ENCODE data around the gene MBOAT2.

MBOAT2 gene

GRCh38 chr2:8980096-8980495, 23.4 kb downstream of the MBOAT2 start:
- no peak for TF ChIP-seq EZH2phosphoT487 (IDR thresholded peaks at IDR 0.05; ENCODE audit: borderline replicate concordance)
- TF ChIP-seq, protein P1, sequence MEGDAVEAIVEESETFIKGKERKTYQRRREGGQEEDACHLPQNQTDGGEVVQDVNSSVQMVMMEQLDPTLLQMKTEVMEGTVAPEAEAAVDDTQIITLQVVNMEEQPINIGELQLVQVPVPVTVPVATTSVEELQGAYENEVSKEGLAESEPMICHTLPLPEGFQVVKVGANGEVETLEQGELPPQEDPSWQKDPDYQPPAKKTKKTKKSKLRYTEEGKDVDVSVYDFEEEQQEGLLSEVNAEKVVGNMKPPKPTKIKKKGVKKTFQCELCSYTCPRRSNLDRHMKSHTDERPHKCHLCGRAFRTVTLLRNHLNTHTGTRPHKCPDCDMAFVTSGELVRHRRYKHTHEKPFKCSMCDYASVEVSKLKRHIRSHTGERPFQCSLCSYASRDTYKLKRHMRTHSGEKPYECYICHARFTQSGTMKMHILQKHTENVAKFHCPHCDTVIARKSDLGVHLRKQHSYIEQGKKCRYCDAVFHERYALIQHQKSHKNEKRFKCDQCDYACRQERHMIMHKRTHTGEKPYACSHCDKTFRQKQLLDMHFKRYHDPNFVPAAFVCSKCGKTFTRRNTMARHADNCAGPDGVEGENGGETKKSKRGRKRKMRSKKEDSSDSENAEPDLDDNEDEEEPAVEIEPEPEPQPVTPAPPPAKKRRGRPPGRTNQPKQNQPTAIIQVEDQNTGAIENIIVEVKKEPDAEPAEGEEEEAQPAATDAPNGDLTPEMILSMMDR (conservative IDR thresholded peaks at IDR 0.05; ENCODE audit: low read length): no peak
- no peaks in the 10 kb centered on the region for H3F3A ChIP-seq (ENCODE audit: low read depth)
- peaks cover 66% of the 10 kb centered on the region for H3K79me2 ChIP-seq (ENCODE audit: insufficient read depth, low read length)
- H3K9me3 ChIP-seq (ENCODE audit: insufficient read depth, low read depth, low read length): no peaks in the 10 kb centered on the region
- H2AFZ ChIP-seq (ENCODE audit: low read length): no peak overlapping the region
- H3K9ac ChIP-seq (ENCODE audit: low read depth, low read length, poor library complexity, severe bottlenecking): no peak overlapping the region
- no peaks in the 10 kb centered on the region for H3K36me3 ChIP-seq (ENCODE audit: insufficient read depth, low read length)
- no peak overlapping the region for H3K4me3 ChIP-seq (ENCODE audit: low read length, poor library complexity, severe bottlenecking)
- no peaks in the 10 kb centered on the region for H3K9me2 ChIP-seq (replicated peaks; ENCODE audit: low read depth, low read length)
- H4K20me1 ChIP-seq (ENCODE audit: insufficient read depth, low read length, poor library complexity, severe bottlenecking): peaks cover 5% of the 10 kb centered on the region
- H3K4me1 ChIP-seq (ENCODE audit: insufficient read depth, low read length, poor library complexity, severe bottlenecking): peaks cover 31% of the 10 kb centered on the region
- H3K27me3 ChIP-seq (ENCODE audit: insufficient read depth, low read length, poor library complexity, severe bottlenecking): no peaks in the 10 kb centered on the region
- H3K4me2 ChIP-seq (ENCODE audit: low read depth, low read length, poor library complexity, severe bottlenecking): no peak overlapping the region

DNA sequence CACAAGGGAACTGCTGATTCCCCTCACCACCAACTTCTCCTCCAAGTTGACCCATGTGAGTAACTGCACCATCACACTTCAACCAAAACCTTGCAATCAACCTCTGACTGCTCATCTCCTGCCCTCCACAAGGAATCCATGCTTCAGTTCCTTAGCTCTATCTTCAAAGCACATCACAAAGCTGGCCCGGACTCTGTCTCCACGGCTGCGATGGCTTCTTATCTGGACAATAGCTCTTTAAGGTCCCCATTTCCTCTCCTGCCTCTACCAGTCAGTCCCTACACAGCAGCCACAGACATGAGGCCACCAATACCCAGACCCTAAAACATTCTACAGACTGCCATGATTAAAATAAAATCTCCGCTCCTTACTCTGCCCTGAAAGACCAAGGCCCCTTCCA, 25.7 kb downstream of the MBOAT2 start:
- Histone ChIP-seq H3K36me3 (ENCODE audit: insufficient read depth, low read length) (no peaks in the 10 kb centered on the region), H3F3A (ENCODE audit: low read depth) (no peaks in the 10 kb centered on the region), H3K9me3 (ENCODE audit: insufficient read depth, low read depth, low read length) (no peaks in the 10 kb centered on the region), H3K4me3 (ENCODE audit: low read length, poor library complexity, severe bottlenecking) (no peak overlapping the region), H2AFZ (ENCODE audit: low read length) (no peak overlapping the region), H3K4me2 (ENCODE audit: low read depth, low read length, poor library complexity, severe bottlenecking) (no peak overlapping the region), H3K9me2 (replicated peaks; ENCODE audit: low read depth, low read length) (no peaks in the 10 kb centered on the region), H3K9ac (ENCODE audit: low read depth, low read length, poor library complexity, severe bottlenecking) (no peak overlapping the region), H3K4me1 (ENCODE audit: insufficient read depth, low read length, poor library complexity, severe bottlenecking) (peaks cover 18% of the 10 kb centered on the region), H3K79me2 (ENCODE audit: insufficient read depth, low read length) (peaks cover 76% of the 10 kb centered on the region), H3K27me3 (ENCODE audit: insufficient read depth, low read length, poor library complexity, severe bottlenecking) (no peaks in the 10 kb centered on the region), H4K20me1 (ENCODE audit: insufficient read depth, low read length, poor library complexity, severe bottlenecking) (peaks cover 5% of the 10 kb centered on the region)
- no peak for TF ChIP-seq EZH2phosphoT487 (IDR thresholded peaks at IDR 0.05; ENCODE audit: borderline replicate concordance)
- TF ChIP-seq, protein P1 (conservative IDR thresholded peaks at IDR 0.05; ENCODE audit: low read length): no peak

GRCh38 chr2:8976442-8977259, 26.8 kb downstream of the MBOAT2 start:
- no peaks in the 10 kb centered on the region for H3F3A ChIP-seq (ENCODE audit: low read depth)
- H3K4me2 ChIP-seq (ENCODE audit: low read depth, low read length, poor library complexity, severe bottlenecking): peak overlapping the region; percentile 22
- H3K27me3 ChIP-seq (ENCODE audit: insufficient read depth, low read length, poor library complexity, severe bottlenecking): no peaks in the 10 kb centered on the region
- H3K79me2 ChIP-seq (ENCODE audit: insufficient read depth, low read length): peaks cover 65% of the 10 kb centered on the region
- TF ChIP-seq, protein P1 (conservative IDR thresholded peaks at IDR 0.05; ENCODE audit: low read length): no peak
- TF ChIP-seq EZH2phosphoT487 (IDR thresholded peaks at IDR 0.05; ENCODE audit: borderline replicate concordance): no peak
- no peaks in the 10 kb centered on the region for H3K36me3 ChIP-seq (ENCODE audit: insufficient read depth, low read length)
- H3K9me2 ChIP-seq (replicated peaks; ENCODE audit: low read depth, low read length): no peaks in the 10 kb centered on the region
- H3K9ac ChIP-seq (ENCODE audit: low read depth, low read length, poor library complexity, severe bottlenecking): no peak overlapping the region
- no peaks in the 10 kb centered on the region for H3K9me3 ChIP-seq (ENCODE audit: insufficient read depth, low read depth, low read length)
- H4K20me1 ChIP-seq (ENCODE audit: insufficient read depth, low read length, poor library complexity, severe bottlenecking): peaks cover 5% of the 10 kb centered on the region
- peaks cover 18% of the 10 kb centered on the region for H3K4me1 ChIP-seq (ENCODE audit: insufficient read depth, low read length, poor library complexity, severe bottlenecking)
- H2AFZ ChIP-seq (ENCODE audit: low read length): no peak overlapping the region
- H3K4me3 ChIP-seq (ENCODE audit: low read length, poor library complexity, severe bottlenecking): no peak overlapping the region

All from Loucy (cell line).